ENCODE data around the gene UBE2E2.

DNA sequence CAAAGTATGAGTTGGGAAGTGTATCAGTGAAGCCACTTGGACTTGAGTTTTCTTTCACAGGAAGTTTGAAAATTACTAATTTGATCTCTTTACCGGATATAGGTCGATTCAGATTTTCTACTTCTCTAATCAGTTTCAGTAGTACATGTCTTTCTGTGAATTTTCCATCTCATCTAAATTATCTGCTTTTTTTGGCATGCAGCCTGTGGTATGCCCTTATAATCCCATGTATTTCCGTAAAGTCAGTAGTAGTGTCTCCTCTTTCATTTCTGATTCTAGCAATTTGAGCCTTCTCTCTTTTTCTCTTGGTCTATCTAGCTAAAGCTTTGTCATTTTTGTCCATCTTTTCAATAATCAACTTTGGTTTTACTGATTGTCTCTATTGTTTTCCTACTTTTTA lies 434.2 kb downstream of the UBE2E2 start:
- TF ChIP-seq, protein P1, sequence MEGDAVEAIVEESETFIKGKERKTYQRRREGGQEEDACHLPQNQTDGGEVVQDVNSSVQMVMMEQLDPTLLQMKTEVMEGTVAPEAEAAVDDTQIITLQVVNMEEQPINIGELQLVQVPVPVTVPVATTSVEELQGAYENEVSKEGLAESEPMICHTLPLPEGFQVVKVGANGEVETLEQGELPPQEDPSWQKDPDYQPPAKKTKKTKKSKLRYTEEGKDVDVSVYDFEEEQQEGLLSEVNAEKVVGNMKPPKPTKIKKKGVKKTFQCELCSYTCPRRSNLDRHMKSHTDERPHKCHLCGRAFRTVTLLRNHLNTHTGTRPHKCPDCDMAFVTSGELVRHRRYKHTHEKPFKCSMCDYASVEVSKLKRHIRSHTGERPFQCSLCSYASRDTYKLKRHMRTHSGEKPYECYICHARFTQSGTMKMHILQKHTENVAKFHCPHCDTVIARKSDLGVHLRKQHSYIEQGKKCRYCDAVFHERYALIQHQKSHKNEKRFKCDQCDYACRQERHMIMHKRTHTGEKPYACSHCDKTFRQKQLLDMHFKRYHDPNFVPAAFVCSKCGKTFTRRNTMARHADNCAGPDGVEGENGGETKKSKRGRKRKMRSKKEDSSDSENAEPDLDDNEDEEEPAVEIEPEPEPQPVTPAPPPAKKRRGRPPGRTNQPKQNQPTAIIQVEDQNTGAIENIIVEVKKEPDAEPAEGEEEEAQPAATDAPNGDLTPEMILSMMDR (IDR thresholded peaks at IDR 0.05; ENCODE audit: low read depth, low read length) = no peak
- TF ChIP-seq, protein P2, sequence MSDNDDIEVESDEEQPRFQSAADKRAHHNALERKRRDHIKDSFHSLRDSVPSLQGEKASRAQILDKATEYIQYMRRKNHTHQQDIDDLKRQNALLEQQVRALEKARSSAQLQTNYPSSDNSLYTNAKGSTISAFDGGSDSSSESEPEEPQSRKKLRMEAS (IDR thresholded peaks at IDR 0.05; ENCODE audit: low read depth, low read length) = no peak
- TF ChIP-seq POLR2A (IDR thresholded peaks at IDR 0.05; ENCODE audit: extremely low read depth, insufficient read length) = no peak
